GM19328 (cell line): ENCODE data around the gene ELMO1.

Experiments used
- ATAC-seq: cut with Tn5 transposase; IDR thresholded peaks from one replicate; pipeline ENCODE4 v1.9.1; 2021; ENCODE audit warnings: mild to moderate bottlenecking, moderate library complexity; ENCODE audit not compliant: unreplicated experiment

The ELMO1 gene

GRCh38 chr7:37471619-37472018, 23.0 kb upstream of the ELMO1 start:
- ATAC-seq, result no peak

- ATAC-seq, result no peak
These were observed 18.3 kb upstream of the ELMO1 start for GRCh38 chr7:37467002-37467401.

- ATAC-seq, result no peak
These were observed 13.5 kb upstream of the ELMO1 start for GRCh38 chr7:37462138-37462537.

- ATAC-seq, result no peak
These were observed 6.4 kb upstream of the ELMO1 start for GRCh38 chr7:37455081-37455480.

GRCh38 chr7:37452346-37452745, 3.7 kb upstream of the ELMO1 start:
- ATAC-seq, result no peak

GRCh38 chr7:37450035-37450434, 1.4 kb upstream of the ELMO1 start:
- ATAC-seq, result no peak

- ATAC-seq, result no peak
These were observed 957 bp upstream of the ELMO1 start for GRCh38 chr7:37449621-37450020.

- ATAC-seq, result peak; percentile 24
These were observed 541 bp downstream of the ELMO1 start for GRCh38 chr7:37448011-37448635.

GRCh38 chr7:37446371-37446770, 2.3 kb downstream of the ELMO1 start:
- no peak for ATAC-seq

GRCh38 chr7:37445790-37446189, 2.9 kb downstream of the ELMO1 start:
- no peak for ATAC-seq

GRCh38 chr7:37445064-37445723, 3.5 kb downstream of the ELMO1 start:
- ATAC-seq, result no peak

- no peak for ATAC-seq
These were observed 5.0 kb downstream of the ELMO1 start for GRCh38 chr7:37443627-37444026.

- no peak for ATAC-seq
These were observed 6.4 kb downstream of the ELMO1 start for GRCh38 chr7:37442268-37442667.

GRCh38 chr7:37441816-37442215, 6.8 kb downstream of the ELMO1 start:
- ATAC-seq, result no peak

GRCh38 chr7:37441386-37441760, 7.3 kb downstream of the ELMO1 start:
- no peak for ATAC-seq

GRCh38 chr7:37440738-37441385, 7.8 kb downstream of the ELMO1 start:
- ATAC-seq, result no peak

GRCh38 chr7:37439653-37440026, 9.0 kb downstream of the ELMO1 start:
- ATAC-seq, result no peak

GRCh38 chr7:37438906-37439652, 9.6 kb downstream of the ELMO1 start:
- ATAC-seq, result no peak

- ATAC-seq, result no peak
These were observed 13.4 kb downstream of the ELMO1 start for GRCh38 chr7:37435156-37435855.

GRCh38 chr7:37434529-37434928, 14.1 kb downstream of the ELMO1 start:
- no peak for ATAC-seq

GRCh38 chr7:37433166-37433565, 15.5 kb downstream of the ELMO1 start:
- ATAC-seq, result no peak
